Measurements from ENCODE around the gene UNK.

- no peak for TF ChIP-seq ZNF10 (CRISPR knock-in tag; IDR thresholded peaks at IDR 0.05; ENCODE audit: borderline replicate concordance, low read depth)
- TF ChIP-seq, protein P1, sequence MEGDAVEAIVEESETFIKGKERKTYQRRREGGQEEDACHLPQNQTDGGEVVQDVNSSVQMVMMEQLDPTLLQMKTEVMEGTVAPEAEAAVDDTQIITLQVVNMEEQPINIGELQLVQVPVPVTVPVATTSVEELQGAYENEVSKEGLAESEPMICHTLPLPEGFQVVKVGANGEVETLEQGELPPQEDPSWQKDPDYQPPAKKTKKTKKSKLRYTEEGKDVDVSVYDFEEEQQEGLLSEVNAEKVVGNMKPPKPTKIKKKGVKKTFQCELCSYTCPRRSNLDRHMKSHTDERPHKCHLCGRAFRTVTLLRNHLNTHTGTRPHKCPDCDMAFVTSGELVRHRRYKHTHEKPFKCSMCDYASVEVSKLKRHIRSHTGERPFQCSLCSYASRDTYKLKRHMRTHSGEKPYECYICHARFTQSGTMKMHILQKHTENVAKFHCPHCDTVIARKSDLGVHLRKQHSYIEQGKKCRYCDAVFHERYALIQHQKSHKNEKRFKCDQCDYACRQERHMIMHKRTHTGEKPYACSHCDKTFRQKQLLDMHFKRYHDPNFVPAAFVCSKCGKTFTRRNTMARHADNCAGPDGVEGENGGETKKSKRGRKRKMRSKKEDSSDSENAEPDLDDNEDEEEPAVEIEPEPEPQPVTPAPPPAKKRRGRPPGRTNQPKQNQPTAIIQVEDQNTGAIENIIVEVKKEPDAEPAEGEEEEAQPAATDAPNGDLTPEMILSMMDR (CRISPR knock-in tag; IDR thresholded peaks at IDR 0.05), result no peak
- TF ChIP-seq ZNF639 (CRISPR knock-in tag; conservative IDR thresholded peaks at IDR 0.05), result no peak
- no peak for TF ChIP-seq ZNF382 (CRISPR knock-in tag; IDR thresholded peaks at IDR 0.05; ENCODE audit: borderline replicate concordance)
- no peak for TF ChIP-seq TFAP4 (IDR thresholded peaks at IDR 0.05; ENCODE audit: borderline replicate concordance, low read depth)
- TF ChIP-seq, protein P2, sequence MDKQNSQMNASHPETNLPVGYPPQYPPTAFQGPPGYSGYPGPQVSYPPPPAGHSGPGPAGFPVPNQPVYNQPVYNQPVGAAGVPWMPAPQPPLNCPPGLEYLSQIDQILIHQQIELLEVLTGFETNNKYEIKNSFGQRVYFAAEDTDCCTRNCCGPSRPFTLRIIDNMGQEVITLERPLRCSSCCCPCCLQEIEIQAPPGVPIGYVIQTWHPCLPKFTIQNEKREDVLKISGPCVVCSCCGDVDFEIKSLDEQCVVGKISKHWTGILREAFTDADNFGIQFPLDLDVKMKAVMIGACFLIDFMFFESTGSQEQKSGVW (CRISPR knock-in tag; IDR thresholded peaks at IDR 0.05; ENCODE audit: borderline replicate concordance), result no peak
- no peak for TF ChIP-seq RXRA (CRISPR knock-in tag; IDR thresholded peaks at IDR 0.05)
- TF ChIP-seq, protein P3, sequence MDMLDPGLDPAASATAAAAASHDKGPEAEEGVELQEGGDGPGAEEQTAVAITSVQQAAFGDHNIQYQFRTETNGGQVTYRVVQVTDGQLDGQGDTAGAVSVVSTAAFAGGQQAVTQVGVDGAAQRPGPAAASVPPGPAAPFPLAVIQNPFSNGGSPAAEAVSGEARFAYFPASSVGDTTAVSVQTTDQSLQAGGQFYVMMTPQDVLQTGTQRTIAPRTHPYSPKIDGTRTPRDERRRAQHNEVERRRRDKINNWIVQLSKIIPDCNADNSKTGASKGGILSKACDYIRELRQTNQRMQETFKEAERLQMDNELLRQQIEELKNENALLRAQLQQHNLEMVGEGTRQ (IDR thresholded peaks at IDR 0.05; ENCODE audit: low read depth, low read length), result no peak
- TF ChIP-seq, protein P3 (CRISPR knock-in tag; IDR thresholded peaks at IDR 0.05; ENCODE audit: borderline replicate concordance), result no peak
Measured at GRCh38 chr17:75757086-75757681, 27.4 kb upstream of the UNK start.

Measured in HepG2 (cell line).